LNCAP (cell line): ENCODE measurements around the gene PSTPIP1.

Source experiments
- CTCF ChIP-seq: fragments of 450-650 bp; IDR thresholded peaks from 2 replicates; pipeline ENCODE4 v1.5.1; 2017; ENCODE audit warnings: mild to moderate bottlenecking

PSTPIP1 gene

GRCh38 chr15:76973906-76974305 is 21.0 kb upstream of the PSTPIP1 start:
- TF ChIP-seq CTCF = no peak

GRCh38 chr15:76974456-76975036 is 20.4 kb upstream of the PSTPIP1 start:
- TF ChIP-seq CTCF = no peak

- TF ChIP-seq CTCF = no peak
Observed at GRCh38 chr15:76976141-76976540, 18.8 kb upstream of the PSTPIP1 start.

- no peak for TF ChIP-seq CTCF
Observed at GRCh38 chr15:76976572-76977270, 18.2 kb upstream of the PSTPIP1 start.

- no peak for TF ChIP-seq CTCF
Observed at GRCh38 chr15:76978522-76979330, 16.2 kb upstream of the PSTPIP1 start.

GRCh38 chr15:76979331-76979925 is 15.5 kb upstream of the PSTPIP1 start:
- TF ChIP-seq CTCF = no peak

GRCh38 chr15:76979996-76980520 is 14.9 kb upstream of the PSTPIP1 start:
- no peak for TF ChIP-seq CTCF
